SH-SY5Y (cell line): ENCODE results near the gene KLC1.

Experiments used
- GATA2 ChIP-seq: IDR thresholded peaks from 2 replicates; pipeline ENCODE4 v1.6.1; 2011; ENCODE audit warnings: mild to moderate bottlenecking, low read depth, low read length
- GATA3 ChIP-seq: IDR thresholded peaks from 2 replicates; pipeline ENCODE4 v1.6.1; 2011; ENCODE audit warnings: low read depth, mild to moderate bottlenecking, low read length, moderate library complexity

DNA sequence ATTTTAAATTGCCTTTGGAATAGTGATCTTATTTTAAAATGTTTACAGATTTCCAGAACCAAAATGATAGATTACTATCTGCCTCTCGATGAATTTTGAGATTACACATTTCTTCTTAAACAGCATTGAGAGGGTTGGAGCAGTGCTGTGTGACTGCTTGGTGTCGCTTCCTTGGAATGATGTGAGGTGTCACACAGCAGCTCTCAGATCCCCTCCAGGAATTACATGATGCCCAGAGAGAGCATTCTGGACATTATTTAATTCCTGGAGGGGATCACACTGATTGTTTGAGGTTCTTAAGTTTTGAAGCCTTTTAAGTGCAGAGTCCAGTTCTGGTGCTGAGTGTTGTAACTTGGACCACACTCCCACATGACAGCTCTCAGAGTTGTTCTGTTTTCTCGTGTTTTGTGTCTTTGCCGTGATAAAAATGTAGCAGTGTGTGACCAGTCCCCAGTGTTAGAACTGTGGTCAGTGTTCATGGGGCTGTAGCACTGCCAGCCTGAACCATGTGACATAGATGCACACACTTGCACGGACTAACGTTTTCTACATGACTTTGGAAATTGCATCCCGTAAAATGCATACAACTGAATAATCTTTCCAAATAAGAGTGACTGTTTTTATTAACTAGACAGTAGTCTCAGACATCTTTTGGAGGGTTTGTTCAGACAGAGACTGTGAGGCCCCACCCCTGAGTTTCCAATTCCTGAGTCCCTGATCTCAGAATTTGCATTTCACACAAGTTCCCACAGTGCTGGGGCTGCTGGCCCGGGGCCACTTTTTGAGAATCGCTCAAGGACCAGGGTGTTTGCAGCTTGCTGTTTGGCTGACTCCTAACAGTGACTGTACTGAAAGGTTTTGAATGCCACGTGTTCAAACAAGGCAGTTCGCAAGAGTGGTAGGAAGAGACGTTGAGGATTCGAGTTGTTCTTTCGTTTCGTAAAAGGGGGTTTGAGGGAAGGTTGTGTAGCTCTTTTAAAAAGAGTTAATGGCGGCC lies 60.2 kb downstream of the KLC1 start:
- TF ChIP-seq GATA3 = no peak
- TF ChIP-seq GATA2 = no peak
